Activated CD4-positive, alpha-beta T cell treated with anti-CD3 and anti-CD28 coated beads, Interleukin-2, amount 10 ng/mL, durations not matched to agents 7 days and 5 days (primary cell): Measurements from ENCODE around the gene PRAME. TPM values are rescaled to one million over a fixed set of nuclear protein-coding genes. Genes with fewer than 3 reads are reported as not detected.
"Not testable (repeated sequence)": the region's sequence is repeated elsewhere in the genome, so short reads cannot be mapped to it uniquely, and the experiment has no call there.

Experiments
- CTCF ChIA-PET: fragments of 350-600 bp; sonication (Branson Sonifier 250); formaldehyde crosslinking; loops from one replicate; lab custom pipeline; 2021; ENCODE audit warnings: antibody characterized with exemption; lab: Charles Lee
- POLR2A ChIA-PET: fragments of 350-600 bp; sonication (Branson Sonifier 250); formaldehyde crosslinking; loops from one replicate; lab custom pipeline; 2021; ENCODE audit warnings: antibody characterized with exemption; lab: Charles Lee
- DNase-seq: peaks from one replicate; pipeline ENCODE4 v3.0.0-alpha.2; 2020
- H3K27ac Mint-ChIP-seq: one replicate; pipeline ENCODE4 v1.8.0; 2021; ENCODE audit warnings: mild to moderate bottlenecking, moderate library complexity, mixed read lengths
- H3K27me3 Mint-ChIP-seq: one replicate; pipeline ENCODE4 v1.8.0; 2021; ENCODE audit warnings: mixed read lengths
- H3K36me3 Mint-ChIP-seq: one replicate; pipeline ENCODE4 v1.8.0; 2021; ENCODE audit warnings: low read depth, mixed read lengths
- H3K4me1 Mint-ChIP-seq: one replicate; pipeline ENCODE4 v1.8.0; 2021; ENCODE audit warnings: mixed read lengths
- H3K4me3 Mint-ChIP-seq: one replicate; pipeline ENCODE4 v1.8.0; 2021; ENCODE audit warnings: mild to moderate bottlenecking, moderate library complexity, mixed read lengths
- H3K9me3 Mint-ChIP-seq: one replicate; pipeline ENCODE4 v1.8.0; 2021; ENCODE audit warnings: mixed read lengths
- total RNA-seq, 2 experiments: library from RNA; stranded (reverse); gene quantifications; one replicate each; pipeline ENCODE4 v1.2.3, GENCODE V29; 2021

PRAME gene
- total RNA-seq, 2 experiments from 2014 or later = not detected

GRCh38 chr22:22591348-22592299, 32.6 kb upstream of the PRAME start:
- Mint-ChIP-seq H3K4me1 (no peaks in the 10 kb centered on the region), H3K4me3 (no peak overlapping the region), H3K9me3 (no peaks in the 10 kb centered on the region), H3K36me3 (no peaks in the 10 kb centered on the region), H3K27ac (no peak overlapping the region), H3K27me3 (peaks cover 5% of the 10 kb centered on the region)
- CTCF ChIA-PET = interaction anchor here (0.6 to 2.0 kb wide), 5 partner anchors 8 to 383 kb away, joined by 3 to 8 read pairs (median 3); no protein-coding TSS in a partner anchor
- no peak for DNase-seq
- POLR2A ChIA-PET = no interaction called here

DNA sequence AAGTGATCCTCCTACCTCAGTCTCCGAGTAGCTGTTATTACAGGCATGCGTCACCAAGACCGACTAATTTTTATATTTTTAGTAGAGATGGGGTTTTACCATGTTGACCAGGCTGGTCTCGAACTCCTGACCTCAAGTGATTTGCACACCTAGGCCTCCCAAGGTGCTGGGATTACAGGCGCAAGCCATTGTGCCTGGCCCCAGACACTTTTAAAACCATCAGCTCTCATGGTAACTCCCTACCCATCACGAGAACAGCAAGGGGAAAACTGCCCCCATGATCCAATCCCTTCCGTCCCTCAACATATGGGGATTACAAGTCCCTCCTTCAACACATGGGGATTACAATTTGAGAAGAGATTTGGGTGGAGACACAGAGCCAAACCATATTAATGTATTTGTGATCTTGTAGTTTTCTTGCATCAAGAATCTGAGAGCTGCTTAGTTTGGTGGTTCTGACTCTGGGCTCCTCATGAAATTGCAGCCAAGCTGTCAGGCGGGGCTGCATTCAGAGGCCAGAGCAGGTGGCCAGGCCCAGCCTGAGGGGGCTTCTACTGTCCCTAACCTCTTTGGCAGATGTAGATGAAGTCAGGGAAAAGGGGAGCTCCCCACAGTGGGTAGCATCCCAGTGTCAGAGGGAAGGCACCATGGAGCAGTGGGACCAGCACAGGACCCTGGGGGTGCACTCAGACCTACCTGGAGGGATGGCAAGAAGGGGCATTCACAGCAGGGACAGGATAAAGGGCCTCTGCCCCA, 31.2 kb upstream of the PRAME start:
- no peaks in the 10 kb centered on the region for H3K9me3 Mint-ChIP-seq

GRCh38 chr22:22588485-22589164, 29.6 kb upstream of the PRAME start:
- ChIA-PET CTCF (interaction anchor here (1.2 kb wide), 2 partner anchors 103 to 158 kb away, joined by 3 read pairs; no protein-coding TSS in a partner anchor), POLR2A (no interaction called here)
- peaks cover 23% of the 10 kb centered on the region for H3K27me3 Mint-ChIP-seq
- no peaks in the 10 kb centered on the region for H3K36me3 Mint-ChIP-seq
- no peak for DNase-seq
- no peak overlapping the region for H3K27ac Mint-ChIP-seq
- H3K4me3 Mint-ChIP-seq = no peak overlapping the region
- no peaks in the 10 kb centered on the region for H3K4me1 Mint-ChIP-seq
- no peaks in the 10 kb centered on the region for H3K9me3 Mint-ChIP-seq

More for the DNA sequence above, 31.2 kb upstream of the PRAME start:
- POLR2A ChIA-PET = no interaction called here
- CTCF ChIA-PET = interaction anchor here (1.6 to 2.0 kb wide), 2 partner anchors 9 to 19 kb away, joined by 4 to 8 read pairs; no protein-coding TSS in a partner anchor
- no peak for DNase-seq
- Mint-ChIP-seq H3K4me1 (no peaks in the 10 kb centered on the region), H3K36me3 (no peaks in the 10 kb centered on the region), H3K27ac (no peak overlapping the region), H3K4me3 (no peak overlapping the region), H3K27me3 (peaks cover 12% of the 10 kb centered on the region)

- Mint-ChIP-seq H3K27me3 (peaks cover 28% of the 10 kb centered on the region), H3K4me1 (no peaks in the 10 kb centered on the region), H3K36me3 (no peaks in the 10 kb centered on the region), H3K27ac (no peak overlapping the region), H3K9me3 (no peaks in the 10 kb centered on the region), H3K4me3 (no peak overlapping the region)
- ChIA-PET CTCF (interaction anchor here (0.6 to 1.2 kb wide), 7 partner anchors 9 to 422 kb away, joined by 3 to 5 read pairs (median 3); no protein-coding TSS in a partner anchor), POLR2A (interaction anchor here (0.6 kb wide), 1 partner anchor 13 kb away, joined by 3 read pairs; no protein-coding TSS in a partner anchor)
- no peak for DNase-seq
Observed at GRCh38 chr22:22587577-22588188, 28.6 kb upstream of the PRAME start.

DNA sequence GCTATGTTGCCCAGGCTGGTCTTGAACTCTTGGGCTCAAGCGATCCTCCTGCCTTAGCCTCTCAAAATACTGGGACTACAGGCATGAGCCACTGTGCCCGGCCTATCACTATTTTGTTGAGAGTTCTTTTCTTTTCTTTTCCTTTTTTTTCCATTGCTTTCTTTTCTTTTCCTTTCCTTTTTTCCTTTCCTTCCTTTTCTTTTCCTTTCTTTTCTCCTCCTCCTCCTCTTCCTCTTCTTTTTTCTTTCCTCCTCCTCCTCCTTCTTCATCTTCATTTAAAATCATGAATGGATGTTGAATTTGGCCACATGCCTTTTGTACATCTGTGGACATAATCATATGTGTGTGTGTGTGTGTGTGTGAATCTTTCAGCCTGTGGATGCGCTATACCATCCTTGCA, 25.7 kb upstream of the PRAME start:
- Mint-ChIP-seq H3K27ac (no peak overlapping the region), H3K4me3 (no peak overlapping the region), H3K4me1 (no peaks in the 10 kb centered on the region), H3K27me3 (peaks cover 27% of the 10 kb centered on the region), H3K9me3 (no peaks in the 10 kb centered on the region), H3K36me3 (no peaks in the 10 kb centered on the region)
- POLR2A ChIA-PET = no interaction called here
- DNase-seq = no peak
- CTCF ChIA-PET = no interaction called here

- H3K27ac Mint-ChIP-seq = no peak overlapping the region
- no peaks in the 10 kb centered on the region for H3K9me3 Mint-ChIP-seq
- ChIA-PET POLR2A (no interaction called here), CTCF (interaction anchor here (0.6 kb wide), 1 partner anchor 11 kb away, joined by 3 read pairs; no protein-coding TSS in a partner anchor)
- H3K36me3 Mint-ChIP-seq = no peaks in the 10 kb centered on the region
- H3K27me3 Mint-ChIP-seq = peaks cover 27% of the 10 kb centered on the region
- no peak overlapping the region for H3K4me3 Mint-ChIP-seq
- H3K4me1 Mint-ChIP-seq = no peaks in the 10 kb centered on the region
- no peak for DNase-seq
Observed at GRCh38 chr22:22583030-22583429, 24.0 kb upstream of the PRAME start.

- DNase-seq, H3K27ac Mint-ChIP-seq, CTCF ChIA-PET, H3K4me1 Mint-ChIP-seq, POLR2A ChIA-PET, H3K9me3 Mint-ChIP-seq, H3K4me3 Mint-ChIP-seq, H3K36me3 Mint-ChIP-seq: not testable (repeated sequence)
- peaks cover 26% of the 10 kb centered on the region for H3K27me3 Mint-ChIP-seq
Observed at GRCh38 chr22:22581524-22581923, 22.5 kb upstream of the PRAME start.

DNA sequence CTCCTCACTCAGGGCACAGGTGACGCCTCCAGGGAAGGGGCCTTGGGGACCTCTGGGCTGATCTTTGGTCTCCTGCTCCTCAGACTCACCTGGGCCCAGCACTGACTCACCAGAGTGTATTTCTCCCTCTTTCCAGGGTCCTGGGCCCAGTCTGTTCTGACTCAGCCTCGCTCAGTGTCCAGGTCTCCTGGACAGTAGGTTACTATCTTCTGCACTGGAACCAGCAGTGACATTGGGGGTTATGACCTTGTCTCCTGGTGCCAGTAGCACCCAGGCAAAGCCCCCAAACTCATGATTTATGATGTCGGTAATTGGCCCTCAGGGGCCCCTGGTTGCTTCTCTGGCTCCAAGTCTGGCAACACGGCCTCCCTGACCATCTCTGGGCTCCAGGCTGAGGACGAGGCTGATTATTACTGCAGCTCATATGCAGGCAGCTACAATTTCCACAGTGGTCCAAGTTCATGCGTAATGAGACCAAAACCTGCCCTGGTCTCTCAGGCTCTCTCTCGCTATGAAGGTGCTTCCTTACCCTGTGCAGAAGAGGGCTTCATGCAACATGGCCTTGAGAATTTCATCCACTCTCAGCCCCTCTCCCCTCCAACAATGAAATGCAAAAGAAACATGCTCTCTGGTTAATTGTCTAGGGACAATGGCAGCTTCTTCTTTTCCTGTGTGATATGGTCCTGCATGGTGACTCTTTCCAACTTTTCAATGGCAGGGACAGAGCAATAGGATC, 21.0 kb upstream of the PRAME start:
- Mint-ChIP-seq H3K9me3 (no peaks in the 10 kb centered on the region), H3K4me3 (no peak overlapping the region), H3K4me1 (no peaks in the 10 kb centered on the region), H3K27me3 (peaks cover 17% of the 10 kb centered on the region), H3K27ac (no peak overlapping the region), H3K36me3 (no peaks in the 10 kb centered on the region)
- no peak for DNase-seq
- ChIA-PET POLR2A (no interaction called here), CTCF (interaction anchor here (0.9 kb wide), 1 partner anchor 21 kb away, joined by 3 read pairs; the partner anchor contains the start of gene PRAME)

DNA sequence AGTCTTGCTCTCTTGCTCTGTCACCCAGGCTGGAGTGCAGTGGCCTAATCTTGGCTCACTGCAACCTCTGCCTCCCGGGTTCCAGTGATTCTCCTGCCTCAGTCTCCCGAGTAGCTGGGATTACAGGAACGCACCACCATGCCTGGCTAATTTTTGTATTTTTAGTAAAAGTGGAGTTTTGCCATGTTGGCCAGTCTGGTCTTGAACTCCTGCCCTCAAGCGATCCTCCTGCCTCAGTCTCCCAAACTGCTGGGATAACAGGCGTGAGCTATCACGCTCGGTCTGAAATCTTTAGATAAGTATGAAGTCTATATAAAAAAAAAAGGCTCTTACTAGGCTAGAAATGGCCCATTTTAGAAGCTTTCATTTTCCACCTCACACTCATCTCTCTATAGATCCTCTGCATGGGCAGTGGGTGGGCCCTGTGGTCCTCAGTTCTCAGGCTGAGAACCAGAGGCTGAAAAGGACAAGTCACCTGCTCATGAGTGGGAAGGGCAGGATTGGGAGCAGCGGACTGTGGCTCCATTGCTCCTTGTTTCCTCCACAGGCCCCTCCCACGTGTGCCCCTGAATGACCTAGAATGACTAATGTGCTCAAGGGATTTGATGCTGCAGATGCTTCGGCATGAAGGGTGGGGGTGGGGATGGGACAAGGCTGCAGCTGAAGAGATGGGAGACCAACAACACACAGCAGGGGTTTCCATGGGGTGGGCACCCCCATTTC, 19.8 kb upstream of the PRAME start:
- Mint-ChIP-seq H3K27me3 (peaks cover 17% of the 10 kb centered on the region), H3K9me3 (no peaks in the 10 kb centered on the region), H3K4me3 (no peak overlapping the region), H3K27ac (no peak overlapping the region), H3K36me3 (no peaks in the 10 kb centered on the region), H3K4me1 (no peaks in the 10 kb centered on the region)
- CTCF ChIA-PET = interaction anchor here (1.2 to 1.3 kb wide), 2 partner anchors 8 to 16 kb away, joined by 3 to 4 read pairs; no protein-coding TSS in a partner anchor
- POLR2A ChIA-PET = no interaction called here
- no peak for DNase-seq

- H3K36me3 Mint-ChIP-seq = no peaks in the 10 kb centered on the region
Observed at GRCh38 chr22:22576989-22577427, 17.9 kb upstream of the PRAME start.

More at GRCh38 chr22:22576989-22577427, 17.9 kb upstream of the PRAME start:
- peaks cover 15% of the 10 kb centered on the region for H3K27me3 Mint-ChIP-seq
- DNase-seq = no peak
- H3K4me1 Mint-ChIP-seq = no peaks in the 10 kb centered on the region
- ChIA-PET POLR2A (interaction anchor here (0.6 kb wide), 1 partner anchor 678 kb away, joined by 3 read pairs; no protein-coding TSS in a partner anchor), CTCF (interaction anchor here (0.7 to 1.5 kb wide), 2 partner anchors 9 to 11 kb away, joined by 3 to 4 read pairs; no protein-coding TSS in a partner anchor)
- H3K27ac Mint-ChIP-seq = no peak overlapping the region
- H3K9me3 Mint-ChIP-seq = no peaks in the 10 kb centered on the region
- no peak overlapping the region for H3K4me3 Mint-ChIP-seq
